Ecto neural progenitor cell (in vitro differentiated cells): ENCODE data around the gene FRS3.

ENCODE experiments used
- DNase-seq: peaks from one replicate; pipeline ENCODE4 v3.0.0-alpha.2; 2018; ENCODE audit warnings: low spot score

The FRS3 gene

GRCh38 chr6:41728073-41728936 lies 51.4 kb downstream of the FRS3 start:
- no peak for DNase-seq

- DNase-seq: no peak
These were observed 52.0 kb downstream of the FRS3 start for GRCh38 chr6:41727705-41728072.

GRCh38 chr6:41726876-41727275 lies 52.8 kb downstream of the FRS3 start:
- DNase-seq: no peak

- DNase-seq: no peak
These were observed 54.9 kb downstream of the FRS3 start for GRCh38 chr6:41724586-41725501.

- DNase-seq: no peak
These were observed 55.5 kb downstream of the FRS3 start for GRCh38 chr6:41724228-41724580.

GRCh38 chr6:41723530-41724227 lies 56.0 kb downstream of the FRS3 start:
- DNase-seq: no peak

- no peak for DNase-seq
These were observed 56.7 kb downstream of the FRS3 start for GRCh38 chr6:41722969-41723529.

GRCh38 chr6:41721414-41721813 lies 58.3 kb downstream of the FRS3 start:
- DNase-seq: no peak

- DNase-seq: no peak
These were observed 58.9 kb downstream of the FRS3 start for GRCh38 chr6:41720783-41721182.

- DNase-seq: no peak
These were observed 59.5 kb downstream of the FRS3 start for GRCh38 chr6:41720262-41720620.
